Skeletal muscle satellite cell (primary cell): ENCODE data around the gene GVQW3.
A peak's percentile ranks its signal among the peaks of the same experiment; 100 is the strongest.

Experiments
- H3K27me3 ChIP-seq: 2 replicates; pipeline ENCODE4 v1.7.0; 2013; ENCODE audit warnings: low read length; ENCODE audit not compliant: control insufficient read depth, insufficient read depth
- H3K36me3 ChIP-seq: 2 replicates; pipeline ENCODE4 v1.7.0; 2013; ENCODE audit warnings: mild to moderate bottlenecking, control low read depth, low read length; ENCODE audit not compliant: insufficient read depth
- H3K4me1 ChIP-seq: 2 replicates; pipeline ENCODE4 v1.7.0; 2013; ENCODE audit warnings: low read length; ENCODE audit not compliant: control insufficient read depth, insufficient read depth
- H3K4me2 ChIP-seq: 2 replicates; pipeline ENCODE4 v1.7.0; 2013; ENCODE audit warnings: mild to moderate bottlenecking, low read length
- H3K4me3 ChIP-seq: 2 replicates; pipeline ENCODE4 v1.7.0; 2013; ENCODE audit warnings: low read length
- H3K9ac ChIP-seq: 2 replicates; pipeline ENCODE4 v1.7.0; 2013; ENCODE audit warnings: mild to moderate bottlenecking, low read depth, low read length, moderate library complexity
- H3K9me3 ChIP-seq: replicated peaks from 2 replicates; pipeline ENCODE4 v1.7.0; 2013; ENCODE audit warnings: mild to moderate bottlenecking, control low read depth, low read length

GVQW3 gene

DNA sequence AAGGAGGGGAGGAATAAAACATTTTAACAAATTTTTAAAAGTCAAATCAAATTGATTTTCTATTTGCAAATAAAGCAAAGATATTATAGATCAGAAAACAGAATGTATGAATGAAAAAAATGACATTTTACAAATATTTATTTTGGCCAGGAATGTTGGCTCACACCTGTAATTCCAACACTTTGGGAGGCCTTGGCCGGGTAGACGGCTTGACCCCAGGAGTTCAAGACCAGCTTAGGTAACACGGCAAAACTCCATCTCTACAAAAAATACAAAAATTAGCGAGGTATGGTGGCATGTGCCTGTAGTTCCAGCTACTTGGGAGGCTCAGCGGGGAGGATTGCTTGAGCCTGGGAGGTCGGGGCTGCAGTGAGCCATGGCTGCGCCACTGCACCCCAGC lies 18.4 kb upstream of the GVQW3 start:
- no peaks in the 10 kb centered on the region for H3K9me3 ChIP-seq
- H3K27me3 ChIP-seq: no peaks in the 10 kb centered on the region
- no peaks in the 10 kb centered on the region for H3K4me1 ChIP-seq
- H3K4me2 ChIP-seq: no peak overlapping the region
- H3K36me3 ChIP-seq: peaks cover 10% of the 10 kb centered on the region
- no peak overlapping the region for H3K4me3 ChIP-seq
- no peak overlapping the region for H3K9ac ChIP-seq

DNA sequence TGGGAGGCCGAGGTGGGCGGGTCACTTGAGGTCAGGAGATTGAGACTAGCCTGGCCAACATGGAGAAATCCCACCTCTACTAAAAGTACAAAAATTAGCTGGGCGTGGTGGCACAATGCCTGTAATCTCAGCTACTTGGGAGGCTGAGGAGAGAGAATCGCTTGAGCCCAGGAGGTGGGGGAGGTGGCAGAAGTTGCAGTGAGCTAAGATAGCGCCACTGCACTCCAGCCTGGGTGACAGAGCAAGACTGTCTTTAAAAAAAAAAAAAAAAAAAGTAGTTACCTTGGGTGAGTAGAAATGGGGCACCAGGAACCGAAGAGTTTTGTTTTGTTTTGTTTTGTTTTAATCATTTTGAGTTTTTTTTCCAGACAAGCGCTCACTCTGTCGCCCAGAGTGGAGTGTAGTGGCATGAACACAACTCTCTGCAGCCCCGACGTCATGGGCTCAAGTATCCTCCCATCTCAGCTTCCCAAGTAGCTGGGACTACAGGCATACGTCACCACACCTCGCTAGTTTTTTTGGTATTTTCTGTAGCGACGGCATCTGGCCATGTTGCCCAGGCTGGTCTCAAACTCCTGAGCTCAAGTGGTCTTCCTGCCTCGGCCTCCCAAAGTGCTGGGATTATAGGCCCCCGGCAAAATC lies 16.0 kb upstream of the GVQW3 start:
- no peaks in the 10 kb centered on the region for H3K9me3 ChIP-seq
- no peak overlapping the region for H3K4me2 ChIP-seq
- no peaks in the 10 kb centered on the region for H3K27me3 ChIP-seq
- no peak overlapping the region for H3K4me3 ChIP-seq
- no peak overlapping the region for H3K9ac ChIP-seq
- H3K36me3 ChIP-seq: peaks cover 5% of the 10 kb centered on the region
- no peaks in the 10 kb centered on the region for H3K4me1 ChIP-seq

DNA sequence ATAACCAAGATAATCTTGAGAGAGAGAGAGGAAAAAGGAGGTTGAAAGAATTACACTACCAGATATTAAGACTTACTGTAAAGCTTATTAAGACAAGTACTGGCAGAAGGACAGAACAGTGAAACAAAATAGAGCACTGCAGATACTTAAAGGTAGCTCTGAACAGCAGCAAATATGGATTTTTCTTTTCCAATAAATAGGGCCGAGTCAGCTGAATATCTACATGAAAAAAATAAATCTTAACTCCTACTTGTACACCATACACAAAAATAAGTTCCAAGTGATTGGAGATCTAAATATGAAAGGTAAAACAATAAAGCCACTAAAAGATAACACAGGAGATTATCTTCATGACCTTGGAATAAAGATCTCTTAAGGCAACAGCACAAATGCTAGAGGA lies 12.6 kb upstream of the GVQW3 start:
- no peaks in the 10 kb centered on the region for H3K9me3 ChIP-seq
- H3K4me2 ChIP-seq: no peak overlapping the region
- no peaks in the 10 kb centered on the region for H3K27me3 ChIP-seq
- H3K4me1 ChIP-seq: peaks cover 10% of the 10 kb centered on the region
- no peak overlapping the region for H3K4me3 ChIP-seq
- H3K36me3 ChIP-seq: peaks cover 2% of the 10 kb centered on the region
- H3K9ac ChIP-seq: no peak overlapping the region

DNA sequence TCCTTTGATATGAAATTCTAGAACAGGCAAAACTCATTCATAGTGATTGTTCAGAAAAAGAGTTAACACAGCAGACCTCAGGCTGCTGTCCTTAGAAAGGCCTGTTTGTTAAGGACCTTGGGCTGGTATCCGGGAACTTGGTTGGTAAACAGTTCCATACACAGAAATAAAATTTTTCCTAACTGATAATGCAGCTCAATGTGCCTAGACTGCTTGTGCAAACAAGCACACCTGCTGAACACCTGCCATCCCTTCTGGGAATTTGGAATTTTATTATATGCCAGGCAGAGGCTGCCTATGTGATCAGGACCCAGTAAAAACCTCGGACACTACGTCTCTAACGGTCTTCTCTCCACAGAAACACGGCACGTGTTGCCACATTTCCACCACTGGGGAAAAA lies 11.7 kb upstream of the GVQW3 start:
- H3K9me3 ChIP-seq: no peaks in the 10 kb centered on the region
- H3K36me3 ChIP-seq: no peaks in the 10 kb centered on the region
- peaks cover 10% of the 10 kb centered on the region for H3K4me1 ChIP-seq
- no peaks in the 10 kb centered on the region for H3K27me3 ChIP-seq
- H3K9ac ChIP-seq: no peak overlapping the region
- no peak overlapping the region for H3K4me2 ChIP-seq
- H3K4me3 ChIP-seq: no peak overlapping the region

DNA sequence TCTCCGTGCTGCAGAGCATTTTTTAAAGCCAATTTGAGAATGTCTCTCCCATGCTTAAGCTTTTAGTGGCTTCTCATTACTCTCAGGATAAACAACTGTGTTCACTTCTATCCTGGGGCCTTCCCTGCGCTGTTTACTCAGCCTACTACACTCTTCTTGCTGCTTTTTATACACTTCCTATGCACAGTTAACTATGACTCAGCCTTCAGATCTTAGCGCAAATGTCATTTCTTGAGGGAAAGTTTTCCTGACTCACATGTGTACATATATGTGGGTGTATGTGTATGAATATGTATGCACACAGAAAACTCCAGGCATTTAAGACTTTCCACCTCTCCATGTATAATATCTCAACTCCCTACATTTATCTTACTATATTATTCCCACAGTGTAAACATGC lies 10.0 kb upstream of the GVQW3 start:
- Histone ChIP-seq H3K4me2 (peak overlapping the region; percentile 58), H3K4me1 (peaks cover 12% of the 10 kb centered on the region), H3K27me3 (no peaks in the 10 kb centered on the region), H3K9ac (no peak overlapping the region), H3K9me3 (no peaks in the 10 kb centered on the region), H3K36me3 (no peaks in the 10 kb centered on the region), H3K4me3 (no peak overlapping the region)

DNA sequence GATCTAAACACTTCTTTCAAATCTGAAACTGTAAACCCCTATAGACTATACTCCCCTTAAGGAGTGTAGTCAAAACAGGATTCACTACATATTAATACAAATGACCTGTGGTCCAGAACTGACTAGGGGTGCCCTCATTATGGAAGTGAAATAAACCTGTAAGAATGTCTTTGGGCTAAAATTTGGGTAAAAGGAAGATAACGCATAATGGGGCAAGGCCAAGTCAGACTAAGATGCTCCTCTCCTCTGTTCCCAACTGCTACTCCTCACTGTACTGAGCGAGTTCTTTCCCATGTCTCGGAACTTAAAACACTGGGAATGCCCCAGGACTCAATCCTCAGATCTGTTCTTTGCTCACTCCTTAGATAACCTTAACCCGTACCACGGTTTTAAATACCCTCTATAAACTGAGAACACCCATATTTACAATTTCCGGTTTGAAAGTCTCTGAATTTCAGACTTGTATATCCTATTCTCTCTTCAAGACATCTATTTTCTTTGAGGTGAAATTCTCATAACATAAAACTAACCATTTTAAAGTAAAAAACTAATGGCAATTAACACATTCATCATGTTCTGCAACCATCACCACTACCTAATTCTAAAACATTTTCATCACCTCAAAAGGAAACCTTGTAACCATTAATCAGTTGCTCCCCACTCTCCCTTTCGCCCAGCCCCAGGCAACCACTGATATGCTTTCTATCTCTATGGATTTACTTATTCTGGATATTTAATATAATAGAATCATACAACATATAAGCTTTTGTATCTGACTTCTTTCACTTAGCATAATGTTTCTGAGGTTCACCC lies 4.2 kb upstream of the GVQW3 start:
- Histone ChIP-seq H3K4me1 (peaks cover 6% of the 10 kb centered on the region), H3K27me3 (no peaks in the 10 kb centered on the region), H3K9me3 (no peaks in the 10 kb centered on the region), H3K36me3 (no peaks in the 10 kb centered on the region), H3K4me3 (no peak overlapping the region), H3K4me2 (no peak overlapping the region), H3K9ac (no peak overlapping the region)

DNA sequence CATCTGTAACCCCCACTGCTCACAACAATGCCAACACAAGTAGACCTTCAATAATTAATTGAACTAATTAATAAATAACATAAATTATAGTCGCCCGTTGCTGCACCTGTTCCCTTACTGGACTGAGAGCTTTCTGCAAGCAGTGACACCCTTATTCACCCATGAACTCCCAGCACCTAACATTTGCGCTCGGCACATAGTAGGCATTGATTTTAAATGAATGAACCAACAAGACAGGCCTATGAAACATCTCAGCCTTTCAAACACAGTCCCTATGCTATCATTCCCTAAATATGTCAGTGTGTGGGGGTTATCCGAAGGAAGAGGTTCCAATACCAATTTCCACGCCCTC lies 1.3 kb upstream of the GVQW3 start:
- peak overlapping the region; percentile 88 for H3K9ac ChIP-seq
- H3K4me3 ChIP-seq: peak overlapping the region; percentile 85
- H3K4me2 ChIP-seq: peak overlapping the region; percentile 97
- H3K4me1 ChIP-seq: peaks cover 9% of the 10 kb centered on the region
- no peaks in the 10 kb centered on the region for H3K27me3 ChIP-seq
- H3K36me3 ChIP-seq: no peaks in the 10 kb centered on the region
- H3K9me3 ChIP-seq: no peaks in the 10 kb centered on the region

DNA sequence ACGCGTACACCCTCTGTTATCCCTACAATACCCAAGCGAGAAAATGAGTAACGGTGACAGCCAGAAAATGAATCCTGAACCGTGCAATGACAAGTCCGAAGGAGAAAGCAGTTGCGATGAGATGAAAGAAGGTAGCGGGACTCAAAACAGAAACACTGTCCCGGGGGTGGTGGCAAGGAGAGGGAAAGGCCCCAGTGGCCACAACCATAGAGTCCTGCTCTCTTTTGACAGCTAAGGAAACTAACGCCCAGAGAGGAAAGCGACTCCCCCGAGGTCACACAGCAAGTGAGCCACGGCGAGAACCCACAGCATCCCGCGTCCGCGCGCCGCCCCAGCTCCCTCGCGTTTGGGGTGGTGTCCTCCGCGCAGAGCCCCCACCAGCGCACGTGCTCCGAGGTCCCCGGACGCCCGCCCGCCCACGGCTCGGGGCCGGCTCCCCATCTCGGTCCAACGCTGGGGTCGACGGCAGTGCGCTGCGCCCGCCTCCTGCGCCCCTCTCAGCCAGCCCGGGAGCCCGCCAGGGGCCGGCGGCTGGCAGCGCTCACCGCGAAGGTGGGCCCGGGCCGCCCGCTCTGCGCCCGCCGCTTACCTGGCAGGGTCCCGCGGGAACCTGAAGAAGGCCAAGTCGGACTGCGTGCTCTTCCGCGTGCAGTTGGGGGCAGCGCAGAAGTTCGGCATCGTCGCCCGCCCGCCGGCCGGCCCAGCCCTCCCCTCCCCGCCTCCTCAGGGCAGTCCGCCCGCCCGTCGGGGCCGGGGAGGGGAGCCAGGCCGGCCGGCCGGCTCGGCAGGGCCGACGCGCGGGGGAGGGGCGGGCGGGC lies 755 bp upstream of the GVQW3 start:
- peak overlapping the region; percentile 97 for H3K4me2 ChIP-seq
- H3K4me3 ChIP-seq: peak overlapping the region; percentile 85
- H3K27me3 ChIP-seq: no peaks in the 10 kb centered on the region
- H3K4me1 ChIP-seq: peaks cover 9% of the 10 kb centered on the region
- H3K9ac ChIP-seq: peak overlapping the region; percentile 88
- no peaks in the 10 kb centered on the region for H3K36me3 ChIP-seq
- no peaks in the 10 kb centered on the region for H3K9me3 ChIP-seq

DNA sequence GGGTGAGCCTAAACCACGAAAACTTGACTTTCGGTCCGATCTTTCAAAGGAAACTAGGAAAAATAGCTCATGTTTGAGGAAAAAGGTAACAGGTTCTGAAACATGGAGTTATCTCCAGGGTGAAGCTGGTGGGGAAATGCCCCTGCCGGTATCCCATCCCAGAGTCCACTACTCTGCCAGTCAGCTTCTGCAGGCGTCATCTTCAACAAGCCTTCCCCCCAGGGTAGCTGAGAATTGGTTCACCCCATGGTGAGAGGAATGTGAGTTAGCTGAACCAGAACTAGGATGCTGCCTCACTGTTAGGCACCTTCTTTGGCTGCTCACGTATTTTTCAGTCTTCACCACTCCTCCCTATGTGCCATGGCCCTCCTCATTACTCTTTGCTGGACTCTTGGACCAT lies 1.1 kb downstream of the GVQW3 start:
- Histone ChIP-seq H3K9me3 (no peaks in the 10 kb centered on the region), H3K36me3 (no peaks in the 10 kb centered on the region), H3K4me3 (peak overlapping the region; percentile 85), H3K4me2 (peak overlapping the region; percentile 89), H3K9ac (no peak overlapping the region), H3K27me3 (no peaks in the 10 kb centered on the region), H3K4me1 (peaks cover 9% of the 10 kb centered on the region)

DNA sequence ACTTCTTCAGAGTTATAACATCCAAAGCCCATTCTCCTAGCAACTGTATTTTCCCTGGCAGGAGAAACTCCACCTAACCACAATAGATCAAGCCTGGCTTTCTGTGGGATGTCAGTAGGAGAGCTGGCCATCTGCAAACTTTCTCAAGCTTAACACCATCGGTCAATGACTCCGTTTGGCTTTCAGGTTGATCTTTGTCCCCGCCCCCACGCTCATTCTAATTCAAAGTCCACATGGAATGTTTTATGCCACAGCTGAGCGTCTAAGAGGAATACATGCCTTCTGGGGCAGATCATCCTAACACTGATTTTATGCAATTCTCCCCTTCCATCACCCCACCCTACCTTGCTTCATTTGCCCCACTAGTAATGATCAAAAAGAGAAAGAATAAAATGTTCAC lies 4.8 kb downstream of the GVQW3 start:
- H3K4me2 ChIP-seq: no peak overlapping the region
- no peaks in the 10 kb centered on the region for H3K9me3 ChIP-seq
- H3K4me3 ChIP-seq: no peak overlapping the region
- H3K4me1 ChIP-seq: peaks cover 9% of the 10 kb centered on the region
- H3K27me3 ChIP-seq: no peaks in the 10 kb centered on the region
- no peak overlapping the region for H3K9ac ChIP-seq
- H3K36me3 ChIP-seq: no peaks in the 10 kb centered on the region

DNA sequence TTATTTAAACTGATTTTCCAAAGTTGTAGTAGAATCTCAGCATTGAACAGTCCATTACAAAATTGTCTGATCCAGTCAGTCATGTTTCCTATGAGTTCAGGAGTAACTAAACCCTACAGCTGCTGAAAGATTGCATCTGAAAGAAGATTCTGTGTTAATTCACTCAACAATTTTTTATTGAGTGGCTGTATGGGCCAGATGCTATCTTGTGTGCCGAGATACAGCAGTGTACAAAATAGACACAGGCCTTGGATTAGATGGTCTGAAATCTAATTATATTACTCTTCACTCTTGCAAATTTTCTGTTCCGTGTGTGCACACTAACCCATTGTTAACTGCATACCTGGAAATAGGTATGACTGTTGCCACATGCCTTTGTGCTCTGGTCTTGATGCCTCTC lies 7.3 kb downstream of the GVQW3 start:
- H3K36me3 ChIP-seq: no peaks in the 10 kb centered on the region
- no peak overlapping the region for H3K4me2 ChIP-seq
- H3K9ac ChIP-seq: no peak overlapping the region
- no peaks in the 10 kb centered on the region for H3K9me3 ChIP-seq
- no peak overlapping the region for H3K4me3 ChIP-seq
- no peaks in the 10 kb centered on the region for H3K4me1 ChIP-seq
- H3K27me3 ChIP-seq: no peaks in the 10 kb centered on the region
